CD8-positive, alpha-beta memory T cell (primary cell): ENCODE results near the gene APPL1. TPM values are rescaled to one million over a fixed set of nuclear protein-coding genes. Genes with fewer than 3 reads are reported as not detected.

ENCODE experiments used
- CTCF ChIA-PET: fragments of 350-600 bp; sonication (Branson Sonifier 250); formaldehyde crosslinking; loops from one replicate; lab custom pipeline; 2021; ENCODE audit warnings: antibody characterized with exemption; lab: Charles Lee
- POLR2A ChIA-PET: fragments of 350-600 bp; sonication (Branson Sonifier 250); formaldehyde crosslinking; loops from one replicate; lab custom pipeline; 2021; ENCODE audit warnings: antibody characterized with exemption; lab: Charles Lee
- DNase-seq, 5 donors: peaks; one replicate each; pipeline versions ENCODE4 v3.0.0 to v3.0.0-alpha.2; 2020 to 2022; ENCODE audit warnings: mixed read lengths in 1 of 5
- H3K27ac ChIP-seq: one replicate; pipeline ENCODE4 v1.7.0; 2013; ENCODE audit warnings: low read depth, mild to moderate bottlenecking, low read length, moderate library complexity
- H3K27me3 ChIP-seq: 2 replicates; pipeline ENCODE4 v1.7.0; 2013; ENCODE audit warnings: low read length, mild to moderate bottlenecking; ENCODE audit not compliant: insufficient read depth, poor library complexity, severe bottlenecking
- H3K36me3 ChIP-seq: 2 replicates; pipeline ENCODE4 v1.7.0; 2013; ENCODE audit warnings: mild to moderate bottlenecking, low read length, moderate library complexity; ENCODE audit not compliant: insufficient read depth
- H3K4me1 ChIP-seq: 2 replicates; pipeline ENCODE4 v1.7.0; 2013; ENCODE audit warnings: mild to moderate bottlenecking, low read length, moderate library complexity; ENCODE audit not compliant: insufficient read depth
- H3K4me3 ChIP-seq: 2 replicates; pipeline ENCODE4 v1.7.0; 2013; ENCODE audit warnings: mild to moderate bottlenecking, low read length
- H3K9me3 ChIP-seq: 2 replicates; pipeline ENCODE4 v1.7.0; 2013; ENCODE audit warnings: mild to moderate bottlenecking, low read length
- H3K27ac Mint-ChIP-seq, 8 donors: one replicate each; pipeline ENCODE4 v1.8.0; 2020 to 2021; ENCODE audit warnings: mixed read lengths in 8 of 8, mild to moderate bottlenecking in 6 of 8, inconsistent platforms in 3 of 8, moderate library complexity in 3 of 8
- H3K27me3 Mint-ChIP-seq, 2 donors: one replicate each; pipeline ENCODE4 v1.8.0; 2020 to 2021; ENCODE audit warnings: mixed read lengths in 2 of 2, mild to moderate bottlenecking in 1 of 2, moderate library complexity in 1 of 2
- H3K36me3 Mint-ChIP-seq, 3 donors: one replicate each; pipeline ENCODE4 v1.8.0; 2020 to 2021; ENCODE audit warnings: mixed read lengths in 3 of 3, inconsistent platforms in 1 of 3, mild to moderate bottlenecking in 1 of 3
- H3K4me1 Mint-ChIP-seq, 3 donors: one replicate each; pipeline ENCODE4 v1.8.0; 2020 to 2021; ENCODE audit warnings: mixed read lengths in 3 of 3, inconsistent platforms in 1 of 3, mild to moderate bottlenecking in 1 of 3
- H3K4me3 Mint-ChIP-seq, 7 donors: one replicate each; pipeline ENCODE4 v1.8.0; 2020 to 2021; ENCODE audit warnings: mixed read lengths in 7 of 7, mild to moderate bottlenecking in 6 of 7, moderate library complexity in 4 of 7, inconsistent platforms in 2 of 7
- H3K9me3 Mint-ChIP-seq, 5 donors: one replicate each; pipeline ENCODE4 v1.8.0; 2020 to 2022; ENCODE audit warnings: mixed read lengths in 5 of 5, mild to moderate bottlenecking in 3 of 5, moderate library complexity in 2 of 5, inconsistent platforms in 1 of 5
- polyA plus RNA-seq: library from polyadenylated mRNA; unstranded; fragments of 300-500 nt; fragmentation: Illumina TruSeq; gene quantifications from one replicate; pipeline ENCODE4 v1.2.3, GENCODE V29; 2021
- total RNA-seq, 2 experiments: library from RNA; stranded (reverse); gene quantifications; one replicate each; pipeline ENCODE4 v1.2.3, GENCODE V29; 2021

The APPL1 gene
- total RNA-seq (10 to 100 TPM; 35.9 to 36.1 TPM), polyA plus RNA-seq (43.5 TPM)

GRCh38 chr3:57227204-57227929, at the start of gene APPL1:
TSS of gene APPL1 (plus strand) at chr3:57227729. CDS start at chr3:57227884, 155 bp downstream.
- peaks cover 0 to 1% of the 10 kb centered on the region in 2 donors for H3K27me3 Mint-ChIP-seq
- H3K4me3 ChIP-seq: peak within 1 kb of the TSS; percentile 93
- H3K27me3 ChIP-seq: no peaks in the 10 kb centered on the region
- peaks cover 15 to 42% (median 31%) of the 10 kb centered on the region in 3 donors for H3K4me1 Mint-ChIP-seq
- H3K9me3 Mint-ChIP-seq: no peaks in the 10 kb centered on the region
- ChIA-PET CTCF (interaction anchor here (1.0 to 3.0 kb wide), 3 partner anchors 16 to 370 kb away, joined by 3 to 9 read pairs (median 3); partner anchors contain the start of gene ARF4), POLR2A (interaction anchor here (0.5 to 1.0 kb wide), 4 partner anchors 170 to 698 kb away, joined by 3 read pairs; partner anchors contain the start of genes DENND6A and TASOR)
- H3K4me3 Mint-ChIP-seq: peak within 1 kb of the TSS; percentile 90 to 96 (median 93)
- no peaks in the 10 kb centered on the region for H3K36me3 ChIP-seq
- DNase-seq: peak; percentile 81 to 88 (median 86)
- H3K36me3 Mint-ChIP-seq: peaks cover 0 to 9% (median 0%) of the 10 kb centered on the region in 3 donors
- H3K27ac Mint-ChIP-seq: peak within 1 kb of the TSS; percentile 42 to 96 (median 88)
- H3K4me1 ChIP-seq: peaks cover 17% of the 10 kb centered on the region
- no peaks in the 10 kb centered on the region for H3K9me3 ChIP-seq
- peak within 1 kb of the TSS; percentile 45 for H3K27ac ChIP-seq

- H3K4me1 Mint-ChIP-seq: no peaks in the 10 kb centered on the region
- H3K36me3 Mint-ChIP-seq: no peaks in the 10 kb centered on the region
- peaks cover 10 to 46% of the 10 kb centered on the region in 2 donors for H3K27me3 Mint-ChIP-seq
- no peak for DNase-seq
- H3K4me3 Mint-ChIP-seq: no peak overlapping the region
- H3K27me3 ChIP-seq: no peaks in the 10 kb centered on the region
- CTCF ChIA-PET: interaction anchor here (0.7 to 0.9 kb wide), 2 partner anchors 9 to 171 kb away, joined by 3 to 5 read pairs; no protein-coding TSS in a partner anchor
- no peak overlapping the region for H3K4me3 ChIP-seq
- no peak overlapping the region for H3K27ac Mint-ChIP-seq
- POLR2A ChIA-PET: no interaction called here
- no peaks in the 10 kb centered on the region for H3K4me1 ChIP-seq
- H3K27ac ChIP-seq: no peak overlapping the region
- H3K9me3 Mint-ChIP-seq: no peaks in the 10 kb centered on the region
- H3K36me3 ChIP-seq: no peaks in the 10 kb centered on the region
- H3K9me3 ChIP-seq: no peaks in the 10 kb centered on the region
These were observed 47.7 kb upstream of the APPL1 start for GRCh38 chr3:57179580-57180410.

DNA sequence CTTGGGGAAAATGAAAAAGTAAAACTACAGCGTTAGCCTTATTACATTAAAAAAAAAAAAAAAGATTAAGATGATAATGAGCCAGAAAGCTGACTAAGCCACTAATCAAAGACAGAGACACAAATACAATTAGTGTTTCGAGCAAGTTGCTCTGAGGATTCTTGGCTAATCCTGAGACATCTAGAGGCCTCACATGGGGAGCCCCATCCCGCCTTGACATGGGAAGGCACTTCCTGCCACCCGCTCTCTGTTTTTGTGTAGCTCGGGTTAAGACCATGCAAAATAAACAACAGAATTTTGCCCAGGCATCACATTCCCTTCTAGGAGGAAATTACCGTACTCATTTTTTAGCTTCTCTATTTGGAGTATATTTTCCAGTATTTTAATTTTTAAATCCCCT, 43.0 kb upstream of the APPL1 start:
- Mint-ChIP-seq H3K36me3 (no peaks in the 10 kb centered on the region), H3K9me3 (no peaks in the 10 kb centered on the region), H3K27me3 (peaks cover 5 to 34% of the 10 kb centered on the region in 2 donors), H3K27ac (no peak overlapping the region), H3K4me3 (no peak overlapping the region), H3K4me1 (no peaks in the 10 kb centered on the region)
- POLR2A ChIA-PET: no interaction called here
- H3K9me3 ChIP-seq: no peaks in the 10 kb centered on the region
- no peak overlapping the region for H3K27ac ChIP-seq
- H3K27me3 ChIP-seq: no peaks in the 10 kb centered on the region
- no peaks in the 10 kb centered on the region for H3K4me1 ChIP-seq
- H3K36me3 ChIP-seq: no peaks in the 10 kb centered on the region
- CTCF ChIA-PET: no interaction called here
- H3K4me3 ChIP-seq: no peak overlapping the region
- no peak for DNase-seq

GRCh38 chr3:57192028-57192427, 35.5 kb upstream of the APPL1 start:
- H3K4me3 ChIP-seq: no peak overlapping the region
- H3K4me3 Mint-ChIP-seq: no peak overlapping the region
- ChIA-PET CTCF (no interaction called here), POLR2A (no interaction called here)
- DNase-seq: no peak
- no peaks in the 10 kb centered on the region for H3K36me3 ChIP-seq
- H3K9me3 Mint-ChIP-seq: peaks cover 0 to 4% (median 0%) of the 10 kb centered on the region in 5 donors
- no peaks in the 10 kb centered on the region for H3K36me3 Mint-ChIP-seq
- H3K9me3 ChIP-seq: no peaks in the 10 kb centered on the region
- no peaks in the 10 kb centered on the region for H3K4me1 Mint-ChIP-seq
- H3K27me3 ChIP-seq: peaks cover 6% of the 10 kb centered on the region
- H3K4me1 ChIP-seq: no peaks in the 10 kb centered on the region
- peaks cover 11 to 30% of the 10 kb centered on the region in 2 donors for H3K27me3 Mint-ChIP-seq
- H3K27ac Mint-ChIP-seq: no peak overlapping the region
- H3K27ac ChIP-seq: no peak overlapping the region

DNA sequence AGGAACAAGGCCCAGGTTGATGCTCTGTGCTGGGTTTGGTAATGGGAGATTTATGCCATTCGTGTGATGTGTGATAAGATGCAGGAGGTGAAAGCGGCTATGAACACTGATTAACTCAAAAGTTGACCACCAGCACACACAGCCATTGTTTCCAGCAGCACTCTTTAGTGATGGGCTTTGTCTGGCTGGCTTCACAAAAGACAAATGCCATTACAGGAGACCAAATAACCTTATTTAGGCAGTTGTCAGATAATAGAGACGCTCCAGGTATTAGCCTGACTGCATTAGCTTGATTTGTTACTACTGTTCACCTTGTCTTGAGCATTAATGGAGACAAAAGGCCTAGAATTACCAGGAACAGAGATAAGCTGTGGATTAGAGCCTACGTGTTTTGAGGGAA, 32.9 kb upstream of the APPL1 start:
- DNase-seq: no peak
- POLR2A ChIA-PET: no interaction called here
- H3K4me1 ChIP-seq: no peaks in the 10 kb centered on the region
- no peaks in the 10 kb centered on the region for H3K9me3 ChIP-seq
- Mint-ChIP-seq H3K36me3 (no peaks in the 10 kb centered on the region), H3K9me3 (peaks cover 0 to 4% (median 0%) of the 10 kb centered on the region in 5 donors), H3K27me3 (peaks cover 16 to 40% of the 10 kb centered on the region in 2 donors), H3K4me1 (peaks cover 0 to 2% (median 0%) of the 10 kb centered on the region in 3 donors), H3K27ac (no peak overlapping the region), H3K4me3 (no peak overlapping the region)
- no peaks in the 10 kb centered on the region for H3K36me3 ChIP-seq
- CTCF ChIA-PET: interaction anchor here (1.3 kb wide), 1 partner anchor 24 kb away, joined by 3 read pairs; no protein-coding TSS in a partner anchor
- H3K27me3 ChIP-seq: peaks cover 9% of the 10 kb centered on the region
- no peak overlapping the region for H3K4me3 ChIP-seq
- no peak overlapping the region for H3K27ac ChIP-seq

DNA sequence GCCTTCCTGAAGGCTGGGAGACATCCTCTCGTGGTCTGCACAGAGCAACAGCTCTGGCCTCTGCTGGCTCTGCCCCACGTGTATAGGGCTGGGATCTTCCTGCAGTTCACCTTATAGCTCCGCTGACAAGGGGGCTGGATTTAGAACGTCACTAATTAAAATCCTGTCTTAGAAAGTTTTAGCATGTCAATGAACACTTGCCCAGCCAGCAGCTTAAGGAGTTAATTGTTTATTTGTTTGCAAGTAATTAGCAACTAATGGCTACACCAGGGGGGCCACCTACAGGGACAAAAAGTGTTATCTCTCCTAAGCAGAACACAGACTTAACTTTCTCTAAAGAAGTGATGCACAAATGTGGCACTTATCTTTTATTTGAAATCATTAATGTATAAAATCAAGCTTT, 27.6 kb upstream of the APPL1 start, which contains the start of gene HESX1:
Gene HESX1, minus strand, starts transcription at position 84 of the 403 bp plus-strand sequence. Its CDS starts 60 bp downstream, at position 24.
- Histone ChIP-seq H3K9me3 (no peaks in the 10 kb centered on the region), H3K27me3 (peaks cover 9% of the 10 kb centered on the region), H3K4me3 (no peak within 1 kb of the TSS), H3K27ac (no peak within 1 kb of the TSS), H3K36me3 (no peaks in the 10 kb centered on the region), H3K4me1 (no peaks in the 10 kb centered on the region)
- Mint-ChIP-seq H3K4me1 (peaks cover 0 to 2% (median 0%) of the 10 kb centered on the region in 3 donors), H3K9me3 (peaks cover 0 to 4% (median 0%) of the 10 kb centered on the region in 5 donors), H3K27me3 (peaks cover 13 to 18% of the 10 kb centered on the region in 2 donors), H3K27ac (no peak within 1 kb of the TSS), H3K36me3 (no peaks in the 10 kb centered on the region), H3K4me3 (no peak within 1 kb of the TSS)
- POLR2A ChIA-PET: no interaction called here
- no peak for DNase-seq
- CTCF ChIA-PET: no interaction called here

- no peak overlapping the region for H3K27ac ChIP-seq
- DNase-seq: no peak
- no peak overlapping the region for H3K27ac Mint-ChIP-seq
- no peaks in the 10 kb centered on the region for H3K4me1 Mint-ChIP-seq
- CTCF ChIA-PET: no interaction called here
- H3K27me3 ChIP-seq: no peaks in the 10 kb centered on the region
- H3K36me3 ChIP-seq: no peaks in the 10 kb centered on the region
- peaks cover 0 to 4% of the 10 kb centered on the region in 2 donors for H3K27me3 Mint-ChIP-seq
- no peaks in the 10 kb centered on the region for H3K9me3 Mint-ChIP-seq
- no peak overlapping the region for H3K4me3 Mint-ChIP-seq
- POLR2A ChIA-PET: interaction anchor here (0.7 kb wide), 1 partner anchor 138 kb away, joined by 3 read pairs; no protein-coding TSS in a partner anchor
- H3K36me3 Mint-ChIP-seq: peaks cover 0 to 2% (median 0%) of the 10 kb centered on the region in 3 donors
- H3K4me3 ChIP-seq: no peak overlapping the region
- no peaks in the 10 kb centered on the region for H3K4me1 ChIP-seq
- H3K9me3 ChIP-seq: no peaks in the 10 kb centered on the region
These were observed 21.1 kb upstream of the APPL1 start for GRCh38 chr3:57206423-57206822.
